ENCODE measurements around the gene PEX16.

The PEX16 gene

GRCh38 chr11:45864041-45864440 is 53.6 kb downstream of the PEX16 start:
- TF ChIP-seq RAD21 (IDR thresholded peaks at IDR 0.05; ENCODE audit: low read depth) (no peak), NFIC (IDR thresholded peaks at IDR 0.05) (no peak), CEBPB (IDR thresholded peaks at IDR 0.05) (no peak), ZBTB7A (IDR thresholded peaks at IDR 0.05; ENCODE audit: low read depth) (no peak), CREB1 (IDR thresholded peaks at IDR 0.05; ENCODE audit: low read depth) (no peak), FOXM1 (IDR thresholded peaks at IDR 0.05; ENCODE audit: borderline replicate concordance, low read depth) (no peak), EP300 (IDR thresholded peaks at IDR 0.05; ENCODE audit: borderline replicate concordance) (no peak), MAX (IDR thresholded peaks at IDR 0.05) (no peak), EGR1 (IDR thresholded peaks at IDR 0.05) (no peak), TCF12 (IDR thresholded peaks at IDR 0.05; ENCODE audit: low read depth) (no peak)

GRCh38 chr11:45860764-45861510 is 56.7 kb downstream of the PEX16 start:
- no peak for TF ChIP-seq TAF1 (IDR thresholded peaks at IDR 0.05; ENCODE audit: low read depth)
- TF ChIP-seq TEAD4 (IDR thresholded peaks at IDR 0.05): no peak
- TF ChIP-seq TCF12 (IDR thresholded peaks at IDR 0.05; ENCODE audit: low read depth): no peak
- TF ChIP-seq REST (IDR thresholded peaks at IDR 0.05; ENCODE audit: low read depth): no peak
- TF ChIP-seq NFIC (IDR thresholded peaks at IDR 0.05): no peak
- no peak for TF ChIP-seq MAX (IDR thresholded peaks at IDR 0.05)
- TF ChIP-seq USF1 (IDR thresholded peaks at IDR 0.05): no peak
- no peak for TF ChIP-seq RAD21 (IDR thresholded peaks at IDR 0.05; ENCODE audit: low read depth)
- no peak for TF ChIP-seq EP300 (IDR thresholded peaks at IDR 0.05; ENCODE audit: borderline replicate concordance)
- no peak for TF ChIP-seq EGR1 (IDR thresholded peaks at IDR 0.05)
- TF ChIP-seq ZBTB7A (IDR thresholded peaks at IDR 0.05; ENCODE audit: low read depth): no peak
- TF ChIP-seq YY1 (IDR thresholded peaks at IDR 0.05; ENCODE audit: low read depth): no peak
- no peak for TF ChIP-seq CREB1 (IDR thresholded peaks at IDR 0.05; ENCODE audit: low read depth)
- TF ChIP-seq FOXM1 (IDR thresholded peaks at IDR 0.05; ENCODE audit: borderline replicate concordance, low read depth): no peak
- no peak for TF ChIP-seq CEBPB (IDR thresholded peaks at IDR 0.05)

- no peak for TF ChIP-seq FOXM1 (IDR thresholded peaks at IDR 0.05; ENCODE audit: borderline replicate concordance, low read depth)
- TF ChIP-seq USF1 (IDR thresholded peaks at IDR 0.05): no peak
- TF ChIP-seq REST (IDR thresholded peaks at IDR 0.05; ENCODE audit: low read depth): no peak
- TF ChIP-seq TAF1 (IDR thresholded peaks at IDR 0.05; ENCODE audit: low read depth): no peak
- TF ChIP-seq TCF12 (IDR thresholded peaks at IDR 0.05; ENCODE audit: low read depth): no peak
- TF ChIP-seq ZBTB7A (IDR thresholded peaks at IDR 0.05; ENCODE audit: low read depth): no peak
- no peak for TF ChIP-seq CEBPB (IDR thresholded peaks at IDR 0.05)
- TF ChIP-seq CREB1 (IDR thresholded peaks at IDR 0.05; ENCODE audit: low read depth): no peak
- TF ChIP-seq RAD21 (IDR thresholded peaks at IDR 0.05; ENCODE audit: low read depth): no peak
- TF ChIP-seq EGR1 (IDR thresholded peaks at IDR 0.05): no peak
- no peak for TF ChIP-seq MAX (IDR thresholded peaks at IDR 0.05)
- TF ChIP-seq NFIC (IDR thresholded peaks at IDR 0.05): no peak
- TF ChIP-seq EP300 (IDR thresholded peaks at IDR 0.05; ENCODE audit: borderline replicate concordance): no peak
Observed at GRCh38 chr11:45860348-45860747, 57.3 kb downstream of the PEX16 start.
